Endothelial cell of umbilical vein (primary cell): ENCODE results near the gene ATOX1. TPM values are rescaled to one million over a fixed set of nuclear protein-coding genes. Genes with fewer than 3 reads are reported as not detected.

ENCODE experiments used
- BruUV-seq: library from RNA; stranded (reverse); fragments of 400-500 nt; replicated peaks from 2 replicates; lab custom pipeline; 2021; lab: Mats Ljungman, UMichigan
- CTCF ChIA-PET: fragments of 300-600, 350-600 bp; sonication (Branson Sonifier 250); formaldehyde crosslinking; loops from one replicate; lab custom pipeline; 2021; ENCODE audit warnings: antibody characterized with exemption, inconsistent platforms; lab: Charles Lee
- POLR2A ChIA-PET: fragments of 300-600, 350-600 bp; sonication (Branson Sonifier 250); formaldehyde crosslinking; loops from one replicate; lab custom pipeline; 2021; ENCODE audit warnings: antibody characterized with exemption, inconsistent platforms; lab: Charles Lee
- DNase-seq: peaks from one replicate; pipeline ENCODE4 v3.0.0-alpha.2; 2011; ENCODE audit warnings: low read depth, low spot score
- FAIRE-seq: peaks from 2 replicates; lab custom pipeline; 2011; peaks lifted over from hg19 to GRCh38; lab: Jason Lieb, UNC
- H2AFZ ChIP-seq: 2 replicates; pipeline ENCODE4 v1.6.0; 2012; ENCODE audit warnings: low read depth, low read length, control low read depth, inconsistent platforms
- H3K27ac ChIP-seq: 2 replicates; pipeline ENCODE4 v1.5.1; 2011; ENCODE audit warnings: low read depth, mild to moderate bottlenecking, control low read depth, low read length, moderate library complexity; ENCODE audit not compliant: insufficient read depth
- H3K27me3 ChIP-seq, 2 experiments: 2 replicates each; pipeline versions ENCODE4 v1.6.0 to v1.6.1; 2011; ENCODE audit warnings: low read length in 2 of 2, mixed read lengths in 1 of 2; ENCODE audit not compliant: control insufficient read depth in 2 of 2, insufficient read depth in 2 of 2
- H3K36me3 ChIP-seq, 2 experiments: 2 replicates in 1 of 2; 3 replicates in 1 of 2; pipeline ENCODE4 v1.5.1; 2011; ENCODE audit warnings: low read length in 2 of 2, mild to moderate bottlenecking in 1 of 2, moderate library complexity in 1 of 2; ENCODE audit not compliant: control insufficient read depth in 2 of 2, insufficient read depth in 2 of 2; ENCODE audit errors: extremely low read depth in 1 of 2
- H3K4me1 ChIP-seq: 3 replicates; pipeline ENCODE4 v1.5.1; 2011; ENCODE audit warnings: mild to moderate bottlenecking, low read length; ENCODE audit not compliant: control insufficient read depth, insufficient read depth; ENCODE audit errors: extremely low read depth
- H3K4me2 ChIP-seq: 2 replicates; pipeline ENCODE4 v1.6.1; 2011; ENCODE audit warnings: low read length, control low read depth, mixed read lengths; ENCODE audit not compliant: insufficient read depth
- H3K4me3 ChIP-seq, 3 experiments: fragments of 200-600 bp in 1 of 3; sonication (generic), shearing (Covaris generic) in 1 of 3; replicated peaks in 1 of 3; 2 replicates each; pipeline ENCODE4 v1.5.1; 2011 to 2016; ENCODE audit warnings: control low read depth in 3 of 3, low read length in 3 of 3, mild to moderate bottlenecking in 2 of 3, inconsistent platforms in 1 of 3, low read depth in 1 of 3, moderate library complexity in 1 of 3; ENCODE audit not compliant: insufficient read depth in 1 of 3
- H3K79me2 ChIP-seq: 2 replicates; pipeline ENCODE4 v1.6.0; 2012; ENCODE audit warnings: low read length, inconsistent platforms; ENCODE audit not compliant: control insufficient read depth, insufficient read depth
- H3K9ac ChIP-seq: replicated peaks from 2 replicates; pipeline ENCODE3; 2011; ENCODE audit warnings: low read length, control low read depth; ENCODE audit not compliant: insufficient read depth; ENCODE audit errors: extremely low read depth
- H3K9me1 ChIP-seq: replicated peaks from 3 replicates; pipeline ENCODE4 v1.6.0; 2011; ENCODE audit warnings: mild to moderate bottlenecking, low read length; ENCODE audit not compliant: control insufficient read depth, insufficient read depth; ENCODE audit errors: extremely low read depth
- H3K9me3 ChIP-seq: replicated peaks from 2 replicates; pipeline ENCODE4 v1.5.1; 2012; ENCODE audit warnings: low read length, inconsistent platforms; ENCODE audit not compliant: control insufficient read depth, insufficient read depth
- H4K20me1 ChIP-seq: replicated peaks from 2 replicates; pipeline ENCODE3; 2011; ENCODE audit warnings: mild to moderate bottlenecking, low read length; ENCODE audit not compliant: control insufficient read depth, insufficient read depth; ENCODE audit errors: extremely low read depth
- CTCF ChIP-seq, 2 donors: IDR thresholded peaks; 1 replicate in 1 of 2; 2 replicates in 1 of 2; pipeline ENCODE4 v1.5.1; 2011; ENCODE audit warnings: low read length in 2 of 2, mild to moderate bottlenecking in 2 of 2, moderate library complexity in 2 of 2, control low read depth in 1 of 2, inconsistent platforms in 1 of 2, low read depth in 1 of 2; ENCODE audit not compliant: insufficient read depth in 1 of 2; ENCODE audit errors: extremely low read depth in 1 of 2
- EZH2 ChIP-seq: IDR thresholded peaks from 2 replicates; pipeline ENCODE4 v1.6.1; 2012; ENCODE audit warnings: borderline replicate concordance, low read depth, mild to moderate bottlenecking, moderate library complexity, low read length, inconsistent platforms; ENCODE audit not compliant: severe bottlenecking
- FOS ChIP-seq: IDR thresholded peaks from 2 replicates; pipeline ENCODE4 v1.6.1; 2011; ENCODE audit warnings: mild to moderate bottlenecking, low read length, moderate library complexity, borderline replicate concordance; ENCODE audit not compliant: insufficient read depth
- GATA2 ChIP-seq: IDR thresholded peaks from 2 replicates; pipeline ENCODE4 v1.7.0; 2011; ENCODE audit warnings: low read depth, mild to moderate bottlenecking, moderate library complexity, mixed read lengths, low read length; ENCODE audit not compliant: insufficient read length, insufficient read depth
- JUN ChIP-seq: IDR thresholded peaks from 2 replicates; pipeline ENCODE4 v1.6.1; 2011; ENCODE audit warnings: borderline replicate concordance, low read depth; ENCODE audit not compliant: insufficient read length, insufficient read depth
- MAX ChIP-seq: IDR thresholded peaks from 2 replicates; pipeline ENCODE4 v1.6.1; 2011; ENCODE audit not compliant: insufficient read depth, insufficient read length
- MYC ChIP-seq: IDR thresholded peaks from one replicate; pipeline ENCODE4 v1.6.1; 2011; ENCODE audit warnings: mild to moderate bottlenecking, low read depth, low read length
- POLR2A ChIP-seq: IDR thresholded peaks from 2 replicates; pipeline ENCODE4 v1.6.1; 2012; ENCODE audit warnings: low read depth, mild to moderate bottlenecking, control low read depth, low read length
- POLR2AphosphoS5 ChIP-seq: IDR thresholded peaks from 2 replicates; pipeline ENCODE4 v1.6.1; 2012; ENCODE audit warnings: low read depth, mild to moderate bottlenecking, control low read depth, low read length, moderate library complexity; ENCODE audit not compliant: insufficient read depth
- dilution Hi-C: fragments of 300-500 bp; cut with MboI; formaldehyde crosslinking; loops from one replicate; pipeline ENCODE4 v1.15.0; 2019; ENCODE audit warnings: low sequenced_read_pairs; ENCODE audit not compliant: extremely low pct_ligation_motif_present
- intact Hi-C: fragments of 100-400 bp; cut with micrococcal nuclease; formaldehyde crosslinking; loops from one replicate; pipeline ENCODE4 v1.10.0; 2022
- polyA plus RNA-seq, 4 experiments: library from polyadenylated mRNA; depleted of rRNA in 3 of 4; stranded (reverse) in 3 of 4; unstranded in 1 of 4; fragments of >200 nt; gene quantifications; 2 replicates each; pipeline versions ENCODE4 v1.2.1 to v1.2.3, GENCODE V29; 2011 to 2012; ENCODE audit warnings: missing spikeins in 1 of 4
- total RNA-seq: library from RNA; stranded (reverse); gene quantifications from 2 replicates; pipeline ENCODE4 v1.2.3, GENCODE V29; 2021

ATOX1 gene
- total and polyA plus RNA-seq, 2 donors (not counting 3 experiments of a cell fraction or from before 2014, with no cell fraction given) = 113 to 292 TPM

- peaks cover 12% of the 10 kb centered on the region for H3K4me1 ChIP-seq
- no peak for TF ChIP-seq MAX
- TF ChIP-seq CTCF (IDR thresholded peaks at IDR 0.05; ENCODE audit: extremely low read depth in 1 of 2, insufficient read depth in 1 of 2, low read depth in 1 of 2, low read length in 2 of 2) = no peak
- no peak for TF ChIP-seq GATA2
- no peak for TF ChIP-seq FOS
- TF ChIP-seq EZH2 = no peak
- TF ChIP-seq MYC = no peak
- TF ChIP-seq POLR2A = no peak
- TF ChIP-seq JUN = no peak
- no peak for TF ChIP-seq POLR2AphosphoS5
- ChIA-PET POLR2A (interaction anchor here (6.3 kb wide), 1 partner anchor 14 kb away, joined by 76 read pairs; the partner anchor contains the start of gene SPARC), CTCF (no interaction called here)
- H3K4me3 ChIP-seq = no peak overlapping the region
- H3K79me2 ChIP-seq = no peaks in the 10 kb centered on the region
- DNase-seq = no peak
- H3K9me1 ChIP-seq = no peaks in the 10 kb centered on the region
- H3K9ac ChIP-seq = no peak overlapping the region
- H3K27ac ChIP-seq = no peak overlapping the region
- H3K27me3 ChIP-seq = no peaks in the 10 kb centered on the region
- peak overlapping the region; percentile 75 for H2AFZ ChIP-seq
- H3K4me2 ChIP-seq = no peak overlapping the region
- intact Hi-C loops (no loop called here), dilution Hi-C loops (no loop called here)
- no peaks in the 10 kb centered on the region for H4K20me1 ChIP-seq
- no peaks in the 10 kb centered on the region for H3K9me3 ChIP-seq
- H3K36me3 ChIP-seq = no peaks in the 10 kb centered on the region
- no peak for FAIRE-seq
- BruUV-seq = no TSS peak
Observed at GRCh38 chr5:151700820-151701219, 57.6 kb downstream of the ATOX1 start.
